Tibial artery (tissue), 4 donors: Measurements from ENCODE around the gene IGSF9B.

Source experiments
- DNase-seq, 2 donors: peaks; one replicate each; pipeline ENCODE4 v3.0.0-alpha.2; 2019
- H3K27ac ChIP-seq, 2 donors: fragments of 200-600 bp; sonication (generic) in 1 of 2; 1 replicate in 1 of 2; 2 replicates in 1 of 2; pipeline ENCODE4 v1.5.1; 2018 to 2019; ENCODE audit warnings: mild to moderate bottlenecking in 1 of 2
- H3K27me3 ChIP-seq, 2 donors: fragments of 200-600 bp; sonication (generic) in 1 of 2; one replicate each; pipeline versions ENCODE4 v1.5.1 to v1.6.0; 2016 to 2019
- H3K36me3 ChIP-seq, 3 donors: fragments of 200-600 bp; sonication (generic) in 2 of 3; one replicate each; pipeline ENCODE4 v1.5.1; 2016 to 2019; ENCODE audit warnings: mild to moderate bottlenecking in 2 of 3
- H3K4me1 ChIP-seq, 4 donors: fragments of 200-600 bp; sonication (generic) in 2 of 4; 1 replicate in 3 of 4; 2 replicates in 1 of 4; pipeline ENCODE4 v1.5.1; 2016 to 2019
- H3K4me3 ChIP-seq, 2 donors: fragments of 200-600 bp; sonication (generic) in 1 of 2; 1 replicate in 1 of 2; 2 replicates in 1 of 2; pipeline ENCODE4 v1.5.1; 2018 to 2019; ENCODE audit warnings: mild to moderate bottlenecking in 2 of 2
- H3K9me3 ChIP-seq, 3 donors: fragments of 200-600 bp; sonication (generic) in 1 of 3; one replicate each; pipeline ENCODE4 v1.5.1; 2016 to 2019
- intact Hi-C: fragments of 100-400 bp; cut with DNase I; formaldehyde crosslinking; loops from one replicate; pipeline ENCODE4 v1.15.0; 2023; ENCODE audit warnings: low total_unique reads
- TF ChIP-seq, protein P1 (sequence below), 2 experiments: fragments of 200-600 bp in 1 of 2; fragments of 450-650 bp in 1 of 2; IDR thresholded peaks; one replicate each; pipeline ENCODE4 v1.5.1; 2017 to 2019; ENCODE audit warnings: antibody characterized with exemption in 2 of 2, mild to moderate bottlenecking in 1 of 2, moderate library complexity in 1 of 2

Gene IGSF9B

GRCh38 chr11:133898031-133898769 is 58.6 kb downstream of the IGSF9B start:
- Histone ChIP-seq H3K4me1 (peaks cover 0 to 8% (median 0%) of the 10 kb centered on the region in 4 donors), H3K4me3 (no peak overlapping the region), H3K27ac (no peak overlapping the region), H3K36me3 (peaks cover 0 to 57% (median 31%) of the 10 kb centered on the region in 3 donors), H3K27me3 (no peaks in the 10 kb centered on the region), H3K9me3 (no peaks in the 10 kb centered on the region)
- TF ChIP-seq, protein P1, sequence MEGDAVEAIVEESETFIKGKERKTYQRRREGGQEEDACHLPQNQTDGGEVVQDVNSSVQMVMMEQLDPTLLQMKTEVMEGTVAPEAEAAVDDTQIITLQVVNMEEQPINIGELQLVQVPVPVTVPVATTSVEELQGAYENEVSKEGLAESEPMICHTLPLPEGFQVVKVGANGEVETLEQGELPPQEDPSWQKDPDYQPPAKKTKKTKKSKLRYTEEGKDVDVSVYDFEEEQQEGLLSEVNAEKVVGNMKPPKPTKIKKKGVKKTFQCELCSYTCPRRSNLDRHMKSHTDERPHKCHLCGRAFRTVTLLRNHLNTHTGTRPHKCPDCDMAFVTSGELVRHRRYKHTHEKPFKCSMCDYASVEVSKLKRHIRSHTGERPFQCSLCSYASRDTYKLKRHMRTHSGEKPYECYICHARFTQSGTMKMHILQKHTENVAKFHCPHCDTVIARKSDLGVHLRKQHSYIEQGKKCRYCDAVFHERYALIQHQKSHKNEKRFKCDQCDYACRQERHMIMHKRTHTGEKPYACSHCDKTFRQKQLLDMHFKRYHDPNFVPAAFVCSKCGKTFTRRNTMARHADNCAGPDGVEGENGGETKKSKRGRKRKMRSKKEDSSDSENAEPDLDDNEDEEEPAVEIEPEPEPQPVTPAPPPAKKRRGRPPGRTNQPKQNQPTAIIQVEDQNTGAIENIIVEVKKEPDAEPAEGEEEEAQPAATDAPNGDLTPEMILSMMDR (IDR thresholded peaks at IDR 0.05), result no peak
- DNase-seq, result peak in 1 of 2 donors; percentile 39
- intact Hi-C loops, result no loop called here

DNA sequence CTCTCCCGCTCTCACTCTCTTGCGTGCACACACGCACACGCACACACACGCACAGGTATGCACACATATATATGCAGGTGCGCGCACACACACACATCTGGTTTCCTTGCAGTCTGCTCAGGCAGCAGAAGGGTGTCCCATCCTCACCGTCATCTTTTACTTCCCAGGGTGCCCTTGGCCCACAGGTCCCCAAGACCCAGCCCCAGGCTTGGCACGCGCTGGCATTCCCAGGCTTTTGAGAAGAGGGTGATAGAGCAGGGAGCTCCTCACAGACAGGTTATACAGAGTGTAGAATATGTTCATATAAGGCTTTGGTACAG is 59.5 kb downstream of the IGSF9B start:
- intact Hi-C loops, result no loop called here
- no peak overlapping the region for H3K27ac ChIP-seq

DNA sequence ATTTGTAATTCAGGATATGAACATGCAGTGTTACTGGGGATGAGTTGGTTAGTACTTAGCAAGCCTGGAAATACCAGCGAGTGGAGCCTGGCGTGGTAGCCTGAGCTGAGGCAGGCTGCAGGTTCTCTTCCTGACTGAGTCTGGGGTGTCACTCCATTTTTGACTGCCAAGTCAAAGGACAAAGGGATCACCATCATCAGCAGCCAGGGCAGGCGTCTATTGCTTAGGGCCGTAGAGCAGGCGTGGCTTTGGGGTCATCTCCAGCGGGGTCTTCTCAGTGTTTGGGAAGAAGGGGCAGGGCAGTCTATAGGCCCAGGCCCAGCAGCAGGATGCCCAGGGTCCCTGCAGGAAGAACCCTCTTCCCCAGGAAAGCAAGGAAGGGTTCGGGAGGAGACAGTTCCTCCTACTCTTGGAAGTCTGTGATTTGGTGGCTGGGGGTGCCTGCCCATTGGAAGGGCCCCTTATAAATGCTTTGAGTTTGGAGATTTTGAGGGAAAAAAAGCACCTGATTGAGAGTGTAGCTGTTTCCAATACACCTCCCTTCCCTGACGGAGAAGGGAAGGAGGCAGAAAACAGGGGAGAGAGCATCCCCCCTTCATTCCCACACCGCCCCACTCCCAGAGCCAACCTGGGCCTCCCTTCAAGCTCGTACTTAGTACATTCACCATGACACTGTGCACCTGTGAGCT is 60.0 kb downstream of the IGSF9B start:
- intact Hi-C loops, result no loop called here
- TF ChIP-seq, protein P1 (IDR thresholded peaks at IDR 0.05), result no peak

More for the DNA sequence above, 59.5 kb downstream of the IGSF9B start:
- Histone ChIP-seq H3K27me3 (no peaks in the 10 kb centered on the region), H3K9me3 (no peaks in the 10 kb centered on the region), H3K4me1 (peaks cover 0 to 8% (median 0%) of the 10 kb centered on the region in 4 donors), H3K36me3 (peaks cover 0 to 49% (median 27%) of the 10 kb centered on the region in 3 donors), H3K4me3 (no peak overlapping the region)
- TF ChIP-seq, protein P1 (IDR thresholded peaks at IDR 0.05), result no peak
- peak in 1 of 2 donors; percentile 40 for DNase-seq

DNA sequence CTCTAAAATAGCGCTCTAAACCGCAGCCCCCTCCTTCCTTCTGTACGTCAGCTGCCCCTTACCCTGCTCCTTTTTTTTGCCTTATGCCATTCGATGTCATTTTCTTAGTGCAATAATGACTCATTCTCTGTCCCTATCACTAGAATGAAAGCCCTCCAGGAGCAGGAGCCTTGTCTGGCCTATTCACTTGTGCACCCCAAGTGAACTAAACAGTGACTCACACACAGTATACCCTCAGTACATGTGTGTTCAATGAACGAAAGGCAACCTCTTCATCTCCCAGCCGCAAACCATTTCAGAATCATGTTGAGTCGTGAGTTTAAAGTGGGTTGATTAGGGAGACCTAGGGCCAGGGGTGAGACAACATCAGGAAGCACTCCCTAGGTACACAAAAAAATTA is 60.7 kb downstream of the IGSF9B start:
- no peaks in the 10 kb centered on the region for H3K9me3 ChIP-seq
- peaks cover 0 to 8% (median 0%) of the 10 kb centered on the region in 4 donors for H3K4me1 ChIP-seq
- peak in 1 of 2 donors; percentile 32 for DNase-seq
- intact Hi-C loops, result no loop called here
- H3K4me3 ChIP-seq, result no peak overlapping the region
- H3K36me3 ChIP-seq, result peaks cover 0 to 45% (median 25%) of the 10 kb centered on the region in 3 donors
- TF ChIP-seq, protein P1 (IDR thresholded peaks at IDR 0.05), result no peak
- no peaks in the 10 kb centered on the region for H3K27me3 ChIP-seq
- no peak overlapping the region for H3K27ac ChIP-seq

More for the DNA sequence above, 60.0 kb downstream of the IGSF9B start:
- peaks cover 0 to 8% (median 0%) of the 10 kb centered on the region in 4 donors for H3K4me1 ChIP-seq
- no peak overlapping the region for H3K27ac ChIP-seq
- no peaks in the 10 kb centered on the region for H3K9me3 ChIP-seq
- H3K36me3 ChIP-seq, result peaks cover 0 to 49% (median 27%) of the 10 kb centered on the region in 3 donors
- DNase-seq, result peak in 1 of 2 donors; percentile 34
- no peak overlapping the region for H3K4me3 ChIP-seq
- no peaks in the 10 kb centered on the region for H3K27me3 ChIP-seq

GRCh38 chr11:133895551-133895950 is 61.2 kb downstream of the IGSF9B start:
- no peaks in the 10 kb centered on the region for H3K9me3 ChIP-seq
- no peaks in the 10 kb centered on the region for H3K27me3 ChIP-seq
- peak in 1 of 2 donors; percentile 37 for DNase-seq
- H3K36me3 ChIP-seq, result peaks cover 0 to 41% (median 20%) of the 10 kb centered on the region in 3 donors
- peaks cover 0 to 8% (median 0%) of the 10 kb centered on the region in 4 donors for H3K4me1 ChIP-seq
- TF ChIP-seq, protein P1 (IDR thresholded peaks at IDR 0.05), result no peak
- intact Hi-C loops, result no loop called here
- no peak overlapping the region for H3K27ac ChIP-seq
- H3K4me3 ChIP-seq, result no peak overlapping the region
